ENCODE results near the gene CRYL1. TPM values are rescaled to one million over a fixed set of nuclear protein-coding genes. Genes with fewer than 3 reads are reported as not detected.

The CRYL1 gene
- polyA plus RNA-seq, 1 of the 3 experiments (the other 2 are of a cell fraction) = 34.8 TPM

- Histone ChIP-seq H3K4me2 (no peak overlapping the region), H3K36me3 (replicated peaks in 1 of 2; ENCODE audit: control insufficient read depth in 1 of 2, insufficient read depth in 2 of 2, low read length in 1 of 2) (no peaks in the 10 kb centered on the region), H3K79me2 (ENCODE audit: insufficient read depth) (no peaks in the 10 kb centered on the region), H3K4me1 (ENCODE audit: control insufficient read depth in 1 of 2, insufficient read depth in 2 of 2, low read depth in 1 of 2, low read length in 1 of 2) (no peaks in the 10 kb centered on the region), H3F3A (replicated peaks; ENCODE audit: insufficient read depth) (no peaks in the 10 kb centered on the region), H4K20me1 (ENCODE audit: insufficient read depth) (no peaks in the 10 kb centered on the region), H2AFZ (ENCODE audit: low read depth) (no peak overlapping the region), H3K9me2 (no peaks in the 10 kb centered on the region), H3K9me3 (no peaks in the 10 kb centered on the region), H3K9ac (no peak overlapping the region), H3K27me3 (ENCODE audit: insufficient read depth) (no peaks in the 10 kb centered on the region), H3K27ac (ENCODE audit: low read depth in 2 of 2, low read length in 1 of 2) (no peak overlapping the region), H3K4me3 (ENCODE audit: low read depth in 2 of 2, low read length in 1 of 2) (no peak overlapping the region)
- WGBS (ENCODE audit: low lambda C conversion rate) = 92% methylated on average over 10 of the region's 16 CpGs
- ChIA-PET POLR2A (no interaction called here), CTCF (no interaction called here)
- DNase-seq = no peak
- TF ChIP-seq RFX5 (IDR thresholded peaks at IDR 0.05; ENCODE audit: low read length) (no peak), TCF12 (IDR thresholded peaks at IDR 0.05) (no peak), REST (IDR thresholded peaks at IDR 0.05; ENCODE audit: low read depth, low read length) (no peak), FOXM1 (IDR thresholded peaks at IDR 0.05; ENCODE audit: low read depth) (no peak), RCOR1 (IDR thresholded peaks at IDR 0.05; ENCODE audit: low read length) (no peak), ELF1 (IDR thresholded peaks at IDR 0.05) (no peak)
Observed at GRCh38 chr13:20431080-20431479, 94.6 kb downstream of the CRYL1 start.

- Histone ChIP-seq H3K27ac (ENCODE audit: low read depth in 2 of 2, low read length in 1 of 2) (no peak overlapping the region), H3K36me3 (replicated peaks in 1 of 2; ENCODE audit: control insufficient read depth in 1 of 2, insufficient read depth in 2 of 2, low read length in 1 of 2) (no peaks in the 10 kb centered on the region), H3K4me2 (no peak overlapping the region), H3F3A (replicated peaks; ENCODE audit: insufficient read depth) (no peaks in the 10 kb centered on the region), H4K20me1 (ENCODE audit: insufficient read depth) (no peaks in the 10 kb centered on the region), H3K4me3 (ENCODE audit: low read depth in 2 of 2, low read length in 1 of 2) (no peak overlapping the region), H3K27me3 (ENCODE audit: insufficient read depth) (no peaks in the 10 kb centered on the region), H3K9me3 (no peaks in the 10 kb centered on the region), H2AFZ (ENCODE audit: low read depth) (no peak overlapping the region), H3K4me1 (ENCODE audit: control insufficient read depth in 1 of 2, insufficient read depth in 2 of 2, low read depth in 1 of 2, low read length in 1 of 2) (no peaks in the 10 kb centered on the region), H3K79me2 (ENCODE audit: insufficient read depth) (no peaks in the 10 kb centered on the region), H3K9ac (no peak overlapping the region), H3K9me2 (no peaks in the 10 kb centered on the region)
- 88% methylated on average over 4 of the region's 4 CpGs for WGBS (ENCODE audit: low lambda C conversion rate)
- TF ChIP-seq SIN3A (IDR thresholded peaks at IDR 0.05; ENCODE audit: borderline replicate concordance, low read depth, low read length) = no peak
- TF ChIP-seq YY1 (IDR thresholded peaks at IDR 0.05; ENCODE audit: low read depth) = no peak
- TF ChIP-seq NFIC (IDR thresholded peaks at IDR 0.05; ENCODE audit: borderline replicate concordance) = no peak
- no peak for TF ChIP-seq CTCF (IDR thresholded peaks at IDR 0.05)
- no peak for TF ChIP-seq GABPA (IDR thresholded peaks at IDR 0.05; ENCODE audit: low read depth)
- TF ChIP-seq RFX5 (IDR thresholded peaks at IDR 0.05; ENCODE audit: low read length) = no peak
- DNase-seq = no peak
- ChIA-PET CTCF (no interaction called here), POLR2A (no interaction called here)
Observed at GRCh38 chr13:20430296-20430695, 95.4 kb downstream of the CRYL1 start.

Measured in SK-N-SH (cell line).